GM04504 (cell line): Measurements from ENCODE around the gene CCDC40.
"Not testable (repeated sequence)": the region's sequence is repeated elsewhere in the genome, so short reads cannot be mapped to it uniquely, and the experiment has no call there.

Experiments used
- DNase-seq: peaks from one replicate; pipeline ENCODE4 v3.0.0-alpha.2; 2012; ENCODE audit warnings: low read depth

Gene CCDC40

DNA sequence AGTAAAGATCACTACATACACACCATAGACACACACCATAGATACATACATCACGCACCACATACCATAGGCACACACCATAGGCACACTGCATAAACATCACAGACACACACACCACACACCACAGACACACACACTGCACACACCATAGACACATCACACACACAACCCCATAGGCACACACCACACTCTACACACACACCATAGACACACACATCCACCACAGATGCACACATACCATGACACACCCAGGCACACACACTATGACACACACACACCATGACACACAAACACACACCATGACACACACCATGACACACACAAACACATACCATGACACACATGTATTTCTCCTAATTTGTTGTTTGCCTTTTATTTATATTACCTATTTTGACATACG lies 14.8 kb upstream of the CCDC40 start:
- DNase-seq, result no peak

GRCh38 chr17:80023481-80024205 lies 12.8 kb upstream of the CCDC40 start:
- DNase-seq, result no peak

DNA sequence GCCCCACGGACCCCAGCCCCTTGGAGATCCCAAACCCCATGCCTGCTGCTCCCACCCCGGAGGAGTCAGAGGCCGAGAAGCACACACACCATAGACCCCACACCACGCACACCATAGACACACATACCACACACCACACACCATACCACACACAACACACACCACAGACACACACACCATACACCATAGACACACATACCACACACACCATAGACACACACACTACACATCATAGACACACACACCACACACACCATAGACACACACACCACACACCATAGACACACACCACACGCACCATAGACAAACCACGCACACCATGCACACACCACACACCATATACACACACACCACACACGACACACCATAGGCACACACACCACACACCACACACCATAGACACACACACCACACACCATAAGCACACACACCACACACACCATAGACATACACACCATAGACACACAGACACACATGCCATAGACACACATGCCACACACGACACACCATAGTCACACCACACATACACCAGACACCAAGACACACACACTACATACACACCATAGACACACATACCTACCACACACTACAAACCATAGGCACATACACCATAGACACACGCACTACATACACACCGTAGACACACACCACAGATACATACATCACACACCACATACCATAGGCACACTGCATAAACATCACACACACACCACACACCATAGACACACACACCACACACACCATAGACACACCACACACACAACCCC lies 12.1 kb upstream of the CCDC40 start:
- DNase-seq, result no peak

- DNase-seq, result no peak
Observed at GRCh38 chr17:80025140-80025539, 11.3 kb upstream of the CCDC40 start.

GRCh38 chr17:80025796-80026195 lies 10.6 kb upstream of the CCDC40 start:
- no peak for DNase-seq

DNA sequence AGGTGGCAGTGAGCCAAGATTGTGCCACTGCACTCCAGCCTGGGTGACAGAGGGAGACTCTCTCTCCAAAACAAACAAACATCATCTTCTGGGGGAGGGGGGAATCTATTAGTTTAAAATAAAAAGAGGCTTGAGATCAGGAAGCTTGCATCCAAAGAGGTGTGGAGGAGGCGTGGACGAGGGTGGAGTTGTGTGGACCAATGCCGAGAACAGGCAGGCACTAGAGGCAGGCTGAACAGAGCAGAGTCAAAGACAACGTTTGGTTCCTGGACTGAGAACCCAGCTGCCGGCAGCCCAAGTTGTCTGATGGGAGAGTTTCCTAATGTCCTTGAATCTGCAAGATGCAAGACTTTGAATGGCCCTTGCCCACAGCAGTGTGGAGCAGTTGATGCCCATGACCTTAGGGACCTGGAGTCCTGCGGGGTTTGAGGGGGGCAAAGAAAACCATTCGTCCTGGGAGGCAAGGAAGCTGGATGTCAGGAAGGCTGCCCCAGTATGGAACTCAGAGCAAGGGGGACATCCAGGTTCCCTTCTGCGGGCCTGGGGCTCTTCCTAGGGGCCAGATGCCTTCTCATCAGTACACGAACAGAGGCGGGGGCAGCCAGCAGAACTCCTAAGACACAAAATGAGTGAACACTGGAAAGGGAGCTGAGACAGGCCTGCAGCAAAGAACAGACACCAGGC lies 9.9 kb upstream of the CCDC40 start:
- no peak for DNase-seq

DNA sequence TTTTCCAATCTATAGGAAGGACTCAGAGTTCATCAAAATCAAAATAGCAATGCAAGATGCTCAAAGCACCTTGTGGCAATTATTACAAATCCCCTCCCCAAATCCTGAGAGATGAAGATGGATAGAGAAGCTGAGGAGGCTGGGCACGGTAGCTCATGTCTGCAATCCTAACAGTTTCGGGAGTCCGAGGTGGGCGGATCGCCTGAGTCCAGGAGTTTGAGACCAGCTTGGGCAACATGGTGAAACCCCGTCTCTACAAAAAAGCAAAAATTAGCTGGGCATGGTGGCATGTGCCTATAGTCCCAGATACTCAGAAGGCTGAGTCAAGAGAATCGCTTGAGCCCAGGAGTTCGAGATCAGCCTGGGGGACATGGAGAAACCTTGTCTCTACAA lies 9.4 kb upstream of the CCDC40 start:
- DNase-seq, result no peak

DNA sequence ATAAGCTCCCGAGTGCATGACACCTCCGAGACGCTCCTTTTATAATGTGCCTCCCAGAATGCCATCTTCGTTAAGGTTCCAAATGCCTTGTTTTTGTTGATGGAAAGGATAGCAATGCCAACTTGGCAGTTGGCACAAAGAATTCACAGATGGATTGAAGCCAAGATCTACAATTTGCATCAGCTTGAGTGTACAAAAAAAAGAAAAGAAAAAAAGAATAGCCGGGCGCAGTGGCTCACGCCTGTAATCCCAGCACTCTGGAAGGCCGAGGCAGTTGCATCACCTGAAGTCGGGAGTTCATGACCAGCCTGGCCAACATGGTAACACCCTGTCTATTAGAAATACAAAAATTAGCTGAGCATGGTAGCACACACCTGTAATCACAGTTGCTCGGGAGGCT lies 8.4 kb upstream of the CCDC40 start:
- no peak for DNase-seq

DNA sequence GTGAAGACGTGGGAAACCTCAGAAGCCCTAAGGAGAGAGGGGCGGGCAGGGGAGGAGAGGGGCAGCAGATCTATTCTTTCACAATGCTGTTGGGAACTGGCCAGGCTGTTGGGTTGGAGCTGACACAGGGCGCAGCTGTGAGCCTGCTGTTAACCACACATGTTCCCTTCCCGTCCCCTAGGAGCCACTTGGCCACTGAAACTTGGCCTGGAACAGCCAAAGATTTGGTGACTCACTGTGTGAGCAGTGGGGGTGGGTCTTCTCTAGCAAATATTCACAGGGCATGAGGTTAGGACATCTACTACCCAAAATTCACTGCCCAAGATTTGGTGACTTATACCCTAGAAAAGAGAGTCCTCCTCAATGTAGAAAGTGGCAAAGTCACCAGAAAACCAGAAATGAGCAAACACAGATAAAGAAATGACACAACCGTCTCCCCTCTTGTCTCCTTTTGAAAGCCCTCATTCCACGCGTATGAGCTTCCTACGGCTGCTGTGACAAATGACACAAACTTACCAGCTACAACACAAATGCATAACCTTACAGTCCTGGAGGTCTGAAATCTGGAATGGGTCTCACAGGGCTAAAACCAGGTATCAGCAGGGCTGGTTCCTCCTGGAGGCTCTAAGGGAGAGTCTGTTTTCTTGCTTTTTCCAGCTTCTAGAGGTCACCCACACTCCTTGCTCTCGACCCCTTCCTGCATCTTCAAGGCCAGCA lies 7.0 kb upstream of the CCDC40 start:
- DNase-seq, result peak; percentile 71

- no peak for DNase-seq
Observed at GRCh38 chr17:80030730-80031410, 5.6 kb upstream of the CCDC40 start.

DNA sequence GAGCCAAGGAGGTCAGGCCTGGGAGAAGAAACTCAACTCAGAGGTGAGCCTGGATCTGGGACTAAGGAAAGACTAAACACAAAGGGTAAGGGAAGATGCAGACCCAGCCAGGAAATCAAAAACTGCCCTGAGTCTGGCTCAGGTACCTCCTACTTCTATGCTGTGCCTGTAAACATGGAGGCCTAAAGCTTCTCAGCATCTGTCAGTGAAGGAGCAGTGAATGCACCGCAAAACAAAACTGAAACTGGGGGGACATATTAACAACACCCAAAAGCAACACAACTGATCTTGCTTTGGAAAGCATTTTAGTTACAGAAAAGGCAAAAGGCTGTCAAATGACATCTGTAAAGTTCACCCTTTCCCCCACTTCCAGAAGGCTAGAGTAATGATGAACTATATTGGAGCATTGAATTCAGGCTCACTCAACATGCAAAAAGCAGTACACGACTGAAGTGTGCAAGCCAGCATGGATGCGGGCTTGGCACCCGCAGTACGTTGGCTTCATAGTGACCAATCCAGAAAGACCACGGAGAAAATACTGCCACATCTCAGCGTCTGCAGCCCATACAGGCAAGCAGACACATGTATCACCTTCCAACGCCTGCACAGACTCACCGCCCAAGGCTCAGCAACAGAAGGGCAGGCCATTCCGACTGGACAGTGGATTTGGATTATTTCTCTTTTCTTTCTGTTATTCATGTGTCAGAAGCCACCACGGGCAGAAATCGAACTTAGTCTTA lies 4.6 kb upstream of the CCDC40 start:
- DNase-seq, result no peak

DNA sequence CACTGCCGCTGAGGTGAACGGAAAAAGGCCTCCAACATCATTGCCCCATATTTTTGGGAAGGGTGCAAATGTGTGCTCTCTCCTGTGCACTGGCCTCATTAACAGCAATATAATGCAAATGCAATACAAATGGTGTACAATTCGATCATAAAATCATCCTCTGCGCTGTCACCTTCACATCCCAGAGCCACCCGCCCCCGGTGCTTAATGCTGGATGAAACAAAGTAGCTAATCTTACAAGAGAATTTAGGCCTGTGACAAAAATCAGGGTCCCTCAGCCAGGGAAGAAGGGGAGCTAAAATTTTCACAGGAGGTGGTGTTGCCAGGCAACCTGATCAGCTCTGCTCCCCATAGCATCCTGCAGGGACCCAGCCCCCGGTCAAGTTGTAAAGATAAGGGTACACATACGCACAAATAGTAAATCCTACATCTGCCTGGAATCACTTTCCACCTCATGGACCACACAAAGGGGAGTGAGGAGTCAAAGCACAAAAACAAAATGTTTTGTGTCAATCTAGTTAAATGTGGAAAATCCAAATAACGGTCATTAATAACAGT lies 3.7 kb upstream of the CCDC40 start:
- DNase-seq, result no peak

DNA sequence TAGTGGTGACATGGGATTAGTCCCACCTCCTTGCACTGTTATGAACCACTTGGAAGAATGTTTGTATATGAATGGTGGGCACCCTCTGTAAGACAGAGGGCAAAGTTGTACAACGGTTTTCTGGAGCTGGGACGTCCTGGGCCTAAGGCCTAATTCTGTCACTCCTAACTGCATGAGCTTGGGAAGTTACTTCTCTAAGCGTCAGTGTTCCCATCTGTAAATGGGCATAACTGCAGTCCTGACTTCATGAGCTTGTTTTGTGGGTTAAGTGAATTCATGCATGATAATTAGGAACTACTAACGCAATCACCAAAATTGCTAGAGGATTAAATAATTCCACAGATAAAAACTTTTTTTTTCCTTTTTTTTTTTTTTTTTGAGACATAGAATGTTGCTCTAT lies 2.6 kb upstream of the CCDC40 start:
- no peak for DNase-seq

- no peak for DNase-seq
Observed at GRCh38 chr17:80034791-80035686, 1.4 kb upstream of the CCDC40 start.

- DNase-seq, result no peak
Observed at GRCh38 chr17:80035687-80035936, 830 bp upstream of the CCDC40 start, which contains the start of gene TBC1D16. TSS of gene TBC1D16 (minus strand) at chr17:80035872. CDS start at chr17:80013547, 22,325 bp downstream.

DNA sequence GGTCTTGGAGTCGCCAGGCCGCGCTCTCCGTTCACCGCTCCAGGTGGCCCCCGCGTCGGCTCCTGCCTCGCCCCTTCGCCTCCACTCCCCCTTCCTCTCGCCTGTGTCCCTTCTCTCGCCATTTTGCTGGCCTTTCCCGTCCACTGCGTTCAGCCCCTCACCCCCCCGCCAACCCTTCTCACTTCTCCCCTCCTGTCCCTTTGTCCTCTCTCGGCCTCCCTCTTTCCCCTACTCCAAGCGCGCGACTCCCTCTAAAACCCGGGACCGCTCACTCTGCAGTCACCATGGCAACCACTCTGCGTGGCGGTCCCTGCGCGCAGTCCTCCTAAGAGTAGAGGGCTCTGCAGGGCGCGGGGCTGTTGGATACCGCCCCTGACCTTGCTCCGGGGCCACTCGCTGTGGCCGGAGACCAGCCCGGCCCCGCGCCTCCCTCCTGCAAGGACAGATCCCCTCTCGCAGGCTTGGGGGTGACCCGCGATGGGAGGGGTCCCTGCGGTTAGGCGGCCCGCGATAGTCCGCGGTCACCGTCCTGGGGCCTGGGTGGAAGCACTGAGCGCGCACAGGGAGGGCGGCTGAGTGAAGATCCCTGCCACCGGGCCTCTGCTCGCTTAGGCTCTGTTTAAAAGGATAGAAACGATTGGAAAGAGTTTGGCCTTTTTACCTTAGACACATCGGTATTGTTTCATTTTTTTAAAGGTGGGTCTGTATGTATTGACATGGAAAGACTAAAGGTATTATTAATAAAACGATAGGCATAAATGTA lies 454 bp downstream of the CCDC40 start:
- DNase-seq, result no peak

DNA sequence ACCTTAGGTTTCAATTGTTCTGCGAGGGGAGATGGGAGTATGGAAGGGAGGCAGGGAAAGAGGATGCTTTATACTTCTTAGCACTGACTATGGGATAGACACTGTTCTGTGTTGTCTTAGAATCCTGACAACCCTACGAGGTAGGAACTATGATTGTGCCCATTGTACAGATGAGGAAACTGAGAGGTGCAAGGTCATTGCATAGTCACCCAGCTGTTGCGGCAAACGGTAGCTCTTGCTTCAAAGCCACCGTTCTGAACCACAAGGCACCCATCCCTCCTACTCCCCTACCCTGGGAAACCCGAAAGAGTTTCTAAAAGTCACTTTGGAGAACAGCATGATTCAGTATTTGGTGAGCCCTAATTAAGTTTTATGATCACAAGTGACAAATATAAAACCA lies 7.5 kb downstream of the CCDC40 start:
- DNase-seq, result no peak

- no peak for DNase-seq
Observed at GRCh38 chr17:80045703-80046102, 9.3 kb downstream of the CCDC40 start.

DNA sequence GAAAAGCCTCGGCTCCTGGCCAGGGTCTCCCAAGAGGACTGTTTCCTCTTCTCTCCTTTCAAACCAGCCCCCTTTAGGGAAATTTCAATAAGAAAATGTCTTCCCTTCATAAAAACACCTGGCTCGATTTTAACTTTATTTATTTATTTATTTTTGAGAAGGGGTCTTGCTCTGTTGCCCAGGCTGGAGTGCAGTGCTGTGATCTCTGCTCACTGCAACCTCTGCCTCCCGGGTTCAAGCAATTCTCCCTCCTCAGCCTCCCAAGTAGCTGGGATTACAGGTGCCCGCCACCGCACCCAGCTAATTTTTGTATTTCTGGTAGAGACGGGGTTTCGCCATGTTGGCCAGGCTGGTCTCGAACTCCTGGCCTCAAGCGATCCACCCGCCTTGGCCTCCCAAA lies 10.3 kb downstream of the CCDC40 start:
- not testable (repeated sequence) for DNase-seq
